ENCODE data around the gene FRMD8. TPM values are rescaled to one million over a fixed set of nuclear protein-coding genes. Genes with fewer than 3 reads are reported as not detected.

The FRMD8 gene
- total RNA-seq, 3 donors from 2014 or later, result 22.9 to 57.0 (median 49.0) TPM

GRCh38 chr11:65437436-65438227 lies 51.2 kb downstream of the FRMD8 start:
- intact Hi-C loops (cut with DNase I; ENCODE audit: low total_unique reads), result loop anchor here (5.0 kb wide), 1 partner anchor 1630 kb away; no protein-coding TSS in a partner anchor
- Histone ChIP-seq H3K4me1 (peaks cover 0 to 12% of the 10 kb centered on the region in 2 donors), H3K27ac (peak overlapping the region; percentile 23 to 34), H3K9me3 (no peaks in the 10 kb centered on the region), H3K4me3 (no peak overlapping the region), H3K36me3 (no peaks in the 10 kb centered on the region), H3K27me3 (no peaks in the 10 kb centered on the region)
- TF ChIP-seq POLR2A (IDR thresholded peaks at IDR 0.05) (no peak), POLR2AphosphoS5 (IDR thresholded peaks at IDR 0.05) (peak in 2 of 3 donors; percentile 31 to 64)
- DNase-seq (ENCODE audit: low spot score in 2 of 2), result peak in 1 of 2 donors; percentile 21

GRCh38 chr11:65438257-65439151 lies 52.1 kb downstream of the FRMD8 start:
- Histone ChIP-seq H3K4me3 (no peak overlapping the region), H3K4me1 (peaks cover 0 to 20% of the 10 kb centered on the region in 2 donors), H3K27ac (peak overlapping the region; percentile 27 to 34), H3K9me3 (no peaks in the 10 kb centered on the region), H3K36me3 (no peaks in the 10 kb centered on the region), H3K27me3 (no peaks in the 10 kb centered on the region)
- peak in 1 of 2 donors; percentile 11 for DNase-seq (ENCODE audit: low spot score in 2 of 2)
- intact Hi-C loops (cut with DNase I; ENCODE audit: low total_unique reads), result loop anchor here (5.0 kb wide), 1 partner anchor 1629 kb away; no protein-coding TSS in a partner anchor
- TF ChIP-seq POLR2A (IDR thresholded peaks at IDR 0.05) (no peak), CTCF (IDR thresholded peaks at IDR 0.05) (no peak), POLR2AphosphoS5 (IDR thresholded peaks at IDR 0.05) (no peak)

GRCh38 chr11:65439331-65440181 lies 53.1 kb downstream of the FRMD8 start:
- TF ChIP-seq CTCF (IDR thresholded peaks at IDR 0.05), result no peak
- no peak for TF ChIP-seq POLR2A (IDR thresholded peaks at IDR 0.05)
- peak in 1 of 3 donors; percentile 7 for TF ChIP-seq POLR2AphosphoS5 (IDR thresholded peaks at IDR 0.05)
- no peaks in the 10 kb centered on the region for H3K9me3 ChIP-seq
- DNase-seq (ENCODE audit: low spot score in 2 of 2), result peak in 1 of 2 donors; percentile 19
- H3K4me3 ChIP-seq, result no peak overlapping the region
- intact Hi-C loops (cut with DNase I; ENCODE audit: low total_unique reads), result loop anchor here (5.0 kb wide), 1 partner anchor 1628 kb away; no protein-coding TSS in a partner anchor
- H3K27me3 ChIP-seq, result no peaks in the 10 kb centered on the region
- no peaks in the 10 kb centered on the region for H3K36me3 ChIP-seq
- peak overlapping the region; percentile 6 to 55 for H3K27ac ChIP-seq
- peaks cover 0 to 24% of the 10 kb centered on the region in 2 donors for H3K4me1 ChIP-seq

- DNase-seq (ENCODE audit: low spot score in 2 of 2), result peak in 1 of 2 donors; percentile 26
- intact Hi-C loops (cut with DNase I; ENCODE audit: low total_unique reads), result no loop called here
- Histone ChIP-seq H3K36me3 (no peaks in the 10 kb centered on the region), H3K27me3 (no peaks in the 10 kb centered on the region), H3K27ac (peak overlapping the region; percentile 13 to 53), H3K4me3 (peak overlapping the region in 1 of 3 donors; percentile 6), H3K9me3 (no peaks in the 10 kb centered on the region), H3K4me1 (peaks cover 0 to 24% of the 10 kb centered on the region in 2 donors)
- TF ChIP-seq CTCF (IDR thresholded peaks at IDR 0.05) (no peak), POLR2AphosphoS5 (IDR thresholded peaks at IDR 0.05) (peak in 2 of 3 donors; percentile 29 to 30)
These were observed 54.5 kb downstream of the FRMD8 start for GRCh38 chr11:65440831-65441499.
